HFFc6 (cell line): ENCODE results near the gene CLPTM1L. TPM values are rescaled to one million over a fixed set of nuclear protein-coding genes. Genes with fewer than 3 reads are reported as not detected.

ENCODE experiments used
- DNase-seq: peaks from one replicate; pipeline ENCODE4 v3.0.0-alpha.2; 2018
- H3K27ac Mint-ChIP-seq: 2 replicates; pipeline ENCODE4 v1.8.0; 2020; ENCODE audit warnings: mild to moderate bottlenecking, mixed read lengths
- H3K27me3 Mint-ChIP-seq: 2 replicates; pipeline ENCODE4 v1.8.0; 2021; ENCODE audit warnings: mild to moderate bottlenecking, moderate library complexity, mixed read lengths; ENCODE audit not compliant: insufficient read depth
- H3K36me3 Mint-ChIP-seq: 2 replicates; pipeline ENCODE4 v1.8.0; 2021; ENCODE audit warnings: low read depth, mixed read lengths
- H3K4me1 Mint-ChIP-seq: 2 replicates; pipeline ENCODE4 v1.8.0; 2020; ENCODE audit warnings: low read depth, mixed read lengths
- H3K4me3 Mint-ChIP-seq: 2 replicates; pipeline ENCODE4 v1.8.0; 2020; ENCODE audit warnings: mild to moderate bottlenecking, moderate library complexity, mixed read lengths
- H3K9me3 Mint-ChIP-seq: 2 replicates; pipeline ENCODE4 v1.8.0; 2020; ENCODE audit warnings: mild to moderate bottlenecking, mixed read lengths
- CTCF ChIP-seq: fragments of 200-600 bp; sonication (generic); IDR thresholded peaks from 2 replicates; pipeline ENCODE4 v1.5.0; 2021; ENCODE audit warnings: antibody characterized with exemption, mild to moderate bottlenecking
- total RNA-seq, 6 experiments: library from RNA; stranded (reverse); fragmentation: NEBNext Ultra II Directional; extraction: Animal tissue kit (Norgen Biotek cat#: 25700); gene quantifications; 2 replicates in 1 of 6; 3 replicates in 5 of 6; pipeline ENCODE4 v1.2.3, GENCODE V29; 2021

Gene CLPTM1L
- total RNA-seq, 6 experiments from 2014 or later: 119 to 164 (median 143) TPM

- H3K9me3 Mint-ChIP-seq: peaks cover 17% of the 10 kb centered on the region
- H3K27me3 Mint-ChIP-seq: peaks cover 19% of the 10 kb centered on the region
- H3K27ac Mint-ChIP-seq: no peak overlapping the region
- peaks cover 6% of the 10 kb centered on the region; the same call in 1 of the 2 replicates for H3K36me3 Mint-ChIP-seq
- H3K4me3 Mint-ChIP-seq: no peak overlapping the region
- no peak for TF ChIP-seq CTCF
- peaks cover 6% of the 10 kb centered on the region for H3K4me1 Mint-ChIP-seq
- DNase-seq: no peak
These were observed 33.4 kb downstream of the CLPTM1L start for GRCh38 chr5:1311439-1312055.

- Mint-ChIP-seq H3K36me3 (peaks cover 5% of the 10 kb centered on the region; the same call in 1 of the 2 replicates), H3K27me3 (peaks cover 17% of the 10 kb centered on the region), H3K27ac (no peak overlapping the region), H3K4me1 (peaks cover 6% of the 10 kb centered on the region), H3K4me3 (no peak overlapping the region), H3K9me3 (peaks cover 17% of the 10 kb centered on the region)
- DNase-seq: no peak
- TF ChIP-seq CTCF: no peak
These were observed 34.8 kb downstream of the CLPTM1L start for GRCh38 chr5:1310118-1310517.

GRCh38 chr5:1304033-1304432 lies 40.9 kb downstream of the CLPTM1L start:
- H3K27me3 Mint-ChIP-seq: peaks cover 17% of the 10 kb centered on the region
- H3K36me3 Mint-ChIP-seq: no peaks in the 10 kb centered on the region

GRCh38 chr5:1302258-1302657 lies 42.6 kb downstream of the CLPTM1L start:
- no peak overlapping the region for H3K27ac Mint-ChIP-seq
- H3K36me3 Mint-ChIP-seq: no peaks in the 10 kb centered on the region
- peaks cover 20% of the 10 kb centered on the region for H3K27me3 Mint-ChIP-seq
- no peak for DNase-seq
- no peaks in the 10 kb centered on the region for H3K4me1 Mint-ChIP-seq
- no peak for TF ChIP-seq CTCF
- H3K9me3 Mint-ChIP-seq: no peaks in the 10 kb centered on the region
- no peak overlapping the region for H3K4me3 Mint-ChIP-seq

More at GRCh38 chr5:1304033-1304432, 40.9 kb downstream of the CLPTM1L start:
- Mint-ChIP-seq H3K4me3 (no peak overlapping the region), H3K4me1 (no peaks in the 10 kb centered on the region), H3K9me3 (no peaks in the 10 kb centered on the region), H3K27ac (no peak overlapping the region)
- TF ChIP-seq CTCF: no peak
- DNase-seq: no peak

GRCh38 chr5:1300581-1301083 lies 44.3 kb downstream of the CLPTM1L start:
- no peaks in the 10 kb centered on the region for H3K4me1 Mint-ChIP-seq
- no peaks in the 10 kb centered on the region for H3K36me3 Mint-ChIP-seq
- TF ChIP-seq CTCF: no peak
- H3K4me3 Mint-ChIP-seq: no peak overlapping the region
- H3K27ac Mint-ChIP-seq: no peak overlapping the region
- DNase-seq: no peak
- H3K9me3 Mint-ChIP-seq: no peaks in the 10 kb centered on the region
- peaks cover 22% of the 10 kb centered on the region for H3K27me3 Mint-ChIP-seq
